Cardiac fibroblast (primary cell): Measurements from ENCODE around the gene MCOLN2.

Experiments used
- DNase-seq, 2 donors: peaks; one replicate each; pipeline versions ENCODE4 v3.0.0 to v3.0.0-alpha.2; 2010; ENCODE audit warnings: low read depth in 2 of 2
- H3K4me3 ChIP-seq, 2 donors: replicated peaks in 1 of 2; 1 replicate in 1 of 2; 2 replicates in 1 of 2; pipeline ENCODE4 v1.5.1; 2011; ENCODE audit warnings: low read depth in 2 of 2, low read length in 2 of 2, mild to moderate bottlenecking in 2 of 2, moderate library complexity in 1 of 2
- CTCF ChIP-seq: IDR thresholded peaks from one replicate; pipeline ENCODE4 v1.5.1; 2011; ENCODE audit warnings: low read depth, mild to moderate bottlenecking, low read length, inconsistent platforms

The MCOLN2 gene

GRCh38 chr1:84923317-84923716, 73.6 kb downstream of the MCOLN2 start:
- no peak for DNase-seq
- no peak overlapping the region for H3K4me3 ChIP-seq
- no peak for TF ChIP-seq CTCF

GRCh38 chr1:84920159-84920558, 76.8 kb downstream of the MCOLN2 start:
- H3K4me3 ChIP-seq: no peak overlapping the region
- TF ChIP-seq CTCF: no peak
- no peak for DNase-seq

- no peak overlapping the region for H3K4me3 ChIP-seq
- TF ChIP-seq CTCF: no peak
- DNase-seq: no peak
Measured at GRCh38 chr1:84919461-84919970, 77.4 kb downstream of the MCOLN2 start.

GRCh38 chr1:84918726-84919336, 78.1 kb downstream of the MCOLN2 start:
- H3K4me3 ChIP-seq: no peak overlapping the region
- TF ChIP-seq CTCF: no peak
- no peak for DNase-seq

- DNase-seq: no peak
- TF ChIP-seq CTCF: no peak
- no peak overlapping the region for H3K4me3 ChIP-seq
Measured at GRCh38 chr1:84916897-84917296, 80.0 kb downstream of the MCOLN2 start.

GRCh38 chr1:84913555-84913892, 83.4 kb downstream of the MCOLN2 start:
- peak; percentile 36 to 64 for DNase-seq
- no peak for TF ChIP-seq CTCF
- no peak overlapping the region for H3K4me3 ChIP-seq
